ENCODE data around the gene TMEM120A.
A peak's percentile ranks its signal among the peaks of the same experiment; 100 is the strongest.

Gene TMEM120A

GRCh38 chr7:75969704-75970498 is 24.5 kb downstream of the TMEM120A start:
- DNase-seq (ENCODE audit: low read depth in 2 of 2) = no peak
- TF ChIP-seq CTCF (IDR thresholded peaks at IDR 0.05; ENCODE audit: low read depth, low read length) = no peak
- H3K4me3 ChIP-seq (replicated peaks in 1 of 2; ENCODE audit: low read depth in 2 of 2, low read length in 2 of 2) = no peak overlapping the region

DNA sequence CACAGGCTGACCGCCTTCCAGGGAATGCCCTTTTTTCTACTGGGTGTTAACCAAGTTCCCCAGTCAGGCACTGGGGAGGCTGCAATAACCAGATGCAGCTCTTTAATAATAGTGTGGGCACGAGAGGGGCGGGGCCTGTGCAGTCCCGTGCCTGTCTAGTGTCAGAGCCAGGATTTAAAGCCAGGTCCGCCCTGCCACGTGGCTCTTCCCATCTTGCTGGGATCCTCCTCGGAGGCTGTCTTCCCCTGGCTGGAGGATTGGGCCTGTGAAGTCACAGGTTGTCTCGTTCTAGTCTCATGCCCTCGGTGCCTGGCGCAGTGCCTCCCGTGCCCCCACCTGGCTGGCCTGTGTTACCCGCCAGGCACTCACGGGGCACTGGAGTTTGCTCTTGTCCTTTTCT is 25.2 kb downstream of the TMEM120A start:
- no peak overlapping the region for H3K4me3 ChIP-seq (replicated peaks in 1 of 2; ENCODE audit: low read depth in 2 of 2, low read length in 2 of 2)
- DNase-seq (ENCODE audit: low read depth in 2 of 2) = no peak
- no peak for TF ChIP-seq CTCF (IDR thresholded peaks at IDR 0.05; ENCODE audit: low read depth, low read length)

GRCh38 chr7:75968561-75969001 is 25.8 kb downstream of the TMEM120A start:
- DNase-seq (ENCODE audit: low read depth in 2 of 2) = no peak
- TF ChIP-seq CTCF (IDR thresholded peaks at IDR 0.05; ENCODE audit: low read depth, low read length) = no peak

DNA sequence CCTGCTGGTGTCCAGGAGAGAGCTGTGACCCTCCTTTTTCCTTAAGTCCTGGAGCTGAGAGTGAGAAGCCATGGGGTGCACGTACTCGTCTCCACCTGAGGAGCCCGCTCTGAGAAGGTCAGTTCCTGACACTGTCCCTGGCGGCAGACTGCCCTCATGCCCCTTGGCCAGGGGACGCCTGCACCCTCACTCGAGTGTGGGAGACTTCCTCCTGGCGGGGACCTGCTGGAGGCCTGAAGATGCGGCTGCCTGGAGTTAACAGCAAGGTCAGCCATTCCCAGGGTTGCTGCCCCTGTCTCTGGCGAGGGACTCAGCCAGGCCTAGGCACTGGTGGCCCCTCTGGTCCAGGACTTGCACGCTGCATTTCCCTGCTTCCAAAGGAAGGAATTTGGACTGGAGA is 26.4 kb downstream of the TMEM120A start:
- no peak for TF ChIP-seq CTCF (IDR thresholded peaks at IDR 0.05; ENCODE audit: low read depth, low read length)
- no peak for DNase-seq (ENCODE audit: low read depth in 2 of 2)
- H3K4me3 ChIP-seq (replicated peaks in 1 of 2; ENCODE audit: low read depth in 2 of 2, low read length in 2 of 2) = no peak overlapping the region

More at GRCh38 chr7:75968561-75969001, 25.8 kb downstream of the TMEM120A start:
- H3K4me3 ChIP-seq (replicated peaks in 1 of 2; ENCODE audit: low read depth in 2 of 2, low read length in 2 of 2) = no peak overlapping the region

DNA sequence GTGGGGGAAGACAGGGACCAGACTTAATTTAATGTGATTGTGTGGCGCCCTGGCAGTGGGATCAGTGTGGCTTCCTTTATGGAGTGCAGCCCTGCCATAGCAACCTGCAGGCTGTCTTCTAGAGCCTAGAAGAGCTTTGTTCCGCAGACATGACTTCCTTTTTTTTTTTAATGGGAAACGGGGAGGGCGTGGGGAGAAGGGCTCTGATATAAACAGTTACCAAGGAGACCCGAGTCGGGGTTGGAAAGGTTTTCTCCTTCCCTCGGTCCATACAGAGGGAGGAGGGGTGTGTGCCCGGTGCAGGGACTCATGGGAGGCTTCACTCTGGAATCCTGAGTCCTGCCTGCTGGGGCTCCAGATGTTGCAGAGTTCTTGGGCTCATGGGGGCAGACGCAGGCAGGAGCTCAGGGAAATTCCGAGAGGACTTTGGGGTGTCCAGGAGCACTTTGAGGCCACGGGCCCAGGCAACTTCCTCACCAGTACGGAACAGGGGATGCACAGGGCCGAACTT is 26.9 kb downstream of the TMEM120A start:
- H3K4me3 ChIP-seq (replicated peaks in 1 of 2; ENCODE audit: low read depth in 2 of 2, low read length in 2 of 2) = no peak overlapping the region
- DNase-seq (ENCODE audit: low read depth in 2 of 2) = peak in 1 of 2 donors; percentile 32
- TF ChIP-seq CTCF (IDR thresholded peaks at IDR 0.05; ENCODE audit: low read depth, low read length) = no peak

DNA sequence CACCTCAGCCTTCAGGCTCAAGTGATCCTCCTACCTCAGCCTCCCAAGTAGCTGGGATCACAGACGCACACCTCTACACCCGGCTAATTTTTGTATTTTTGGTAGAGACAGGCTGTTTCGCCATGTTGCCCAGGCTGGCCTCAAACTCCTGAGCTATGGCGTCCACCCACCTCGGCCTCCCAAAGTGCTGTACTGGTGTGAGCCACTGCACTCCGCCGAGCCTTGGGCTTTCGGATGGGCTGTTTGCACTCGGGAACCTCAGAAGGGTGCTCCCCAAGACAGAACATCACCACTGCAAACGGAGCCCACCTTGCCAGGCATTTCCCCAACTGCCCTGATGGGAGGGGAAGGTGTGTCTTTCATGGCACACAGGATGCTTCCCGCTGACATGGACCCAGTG is 27.3 kb downstream of the TMEM120A start:
- H3K4me3 ChIP-seq (replicated peaks in 1 of 2; ENCODE audit: low read depth in 2 of 2, low read length in 2 of 2) = no peak overlapping the region
- no peak for TF ChIP-seq CTCF (IDR thresholded peaks at IDR 0.05; ENCODE audit: low read depth, low read length)
- no peak for DNase-seq (ENCODE audit: low read depth in 2 of 2)

Data from cardiac fibroblast (primary cell).